Caco-2 (cell line): Measurements from ENCODE around the gene C22orf15. TPM values are rescaled to one million over a fixed set of nuclear protein-coding genes. Genes with fewer than 3 reads are reported as not detected.

Experiments
- BruUV-seq: library from RNA; stranded (reverse); fragments of 400-500 nt; replicated peaks from 2 replicates; lab custom pipeline; 2021; lab: Mats Ljungman, UMichigan
- CTCF ChIA-PET: fragments of 300-600 bp; sonication (Branson Sonifier 250); formaldehyde crosslinking; loops from one replicate; lab custom pipeline; 2022; ENCODE audit warnings: antibody characterized with exemption; lab: Charles Lee
- POLR2A ChIA-PET: fragments of 300-600 bp; sonication (Branson Sonifier 250); formaldehyde crosslinking; loops from one replicate; lab custom pipeline; 2022; ENCODE audit warnings: antibody characterized with exemption; lab: Charles Lee
- DNase-seq, 2 experiments: peaks; one replicate each; pipeline versions ENCODE4 v3.0.0 to v3.0.0-alpha.2; 2020 to 2022
- H3K27me3 ChIP-seq: replicated peaks from 2 replicates; pipeline ENCODE4 v1.6.0; 2011; ENCODE audit warnings: low read length; ENCODE audit not compliant: control insufficient read depth, insufficient read depth
- H3K36me3 ChIP-seq: 2 replicates; pipeline ENCODE4 v1.5.1; 2011; ENCODE audit warnings: low read length; ENCODE audit not compliant: control insufficient read depth, insufficient read depth
- H3K4me1 ChIP-seq: fragments of 250-450 bp; sonication (Bioruptor Pico); 2 replicates; pipeline ENCODE4 v1.5.1; 2020; ENCODE audit warnings: mild to moderate bottlenecking
- H3K4me3 ChIP-seq: 2 replicates; pipeline ENCODE4 v1.5.1; 2011; ENCODE audit warnings: low read depth, mild to moderate bottlenecking, control low read depth, low read length
- H3K9me3 ChIP-seq: fragments of 250-450 bp; sonication (Bioruptor Pico); 2 replicates; pipeline ENCODE4 v1.5.1; 2020; ENCODE audit warnings: mild to moderate bottlenecking, moderate library complexity
- H3K27ac Mint-ChIP-seq: one replicate; pipeline ENCODE4 v1.8.0; 2022; ENCODE audit warnings: mixed read lengths; ENCODE audit not compliant: unreplicated experiment
- H3K27me3 Mint-ChIP-seq: one replicate; pipeline ENCODE4 v1.8.0; 2022; ENCODE audit warnings: mixed read lengths; ENCODE audit not compliant: insufficient read depth, unreplicated experiment
- H3K36me3 Mint-ChIP-seq: one replicate; pipeline ENCODE4 v1.8.0; 2022; ENCODE audit warnings: mild to moderate bottlenecking, mixed read lengths; ENCODE audit not compliant: insufficient read depth, unreplicated experiment
- H3K4me1 Mint-ChIP-seq: one replicate; pipeline ENCODE4 v1.8.0; 2022; ENCODE audit warnings: low read depth, mixed read lengths; ENCODE audit not compliant: unreplicated experiment
- H3K4me3 Mint-ChIP-seq: one replicate; pipeline ENCODE4 v1.8.0; 2022; ENCODE audit warnings: mild to moderate bottlenecking, moderate library complexity, mixed read lengths; ENCODE audit not compliant: unreplicated experiment
- H3K9me3 Mint-ChIP-seq: one replicate; pipeline ENCODE4 v1.8.0; 2022; ENCODE audit warnings: mixed read lengths; ENCODE audit not compliant: unreplicated experiment
- intact Hi-C: fragments of 100-400 bp; cut with micrococcal nuclease; formaldehyde crosslinking; loops from one replicate; pipeline ENCODE4 v1.10.0; 2022; ENCODE audit not compliant: unreplicated experiment
- total RNA-seq: library from RNA; stranded (reverse); gene quantifications from 2 replicates; pipeline ENCODE4 v1.2.3, GENCODE V29; 2022
- TF ChIP-seq, protein P1 (sequence below), 2 experiments: fragments of 200-600 bp in 1 of 2; IDR thresholded peaks; 1 replicate in 1 of 2; 2 replicates in 1 of 2; pipeline versions ENCODE4 v1.5.1 to v1.8.0; 2011 to 2022; ENCODE audit warnings: antibody characterized with exemption in 1 of 2, control low read depth in 1 of 2, inconsistent platforms in 1 of 2, low read depth in 1 of 2, low read length in 1 of 2, mild to moderate bottlenecking in 1 of 2, moderate library complexity in 1 of 2; ENCODE audit not compliant: insufficient read depth in 1 of 2, severe bottlenecking in 1 of 2, unreplicated experiment in 1 of 2

The C22orf15 gene
- total RNA-seq, 1 experiment from 2014 or later: not detected

- TF ChIP-seq, protein P1, sequence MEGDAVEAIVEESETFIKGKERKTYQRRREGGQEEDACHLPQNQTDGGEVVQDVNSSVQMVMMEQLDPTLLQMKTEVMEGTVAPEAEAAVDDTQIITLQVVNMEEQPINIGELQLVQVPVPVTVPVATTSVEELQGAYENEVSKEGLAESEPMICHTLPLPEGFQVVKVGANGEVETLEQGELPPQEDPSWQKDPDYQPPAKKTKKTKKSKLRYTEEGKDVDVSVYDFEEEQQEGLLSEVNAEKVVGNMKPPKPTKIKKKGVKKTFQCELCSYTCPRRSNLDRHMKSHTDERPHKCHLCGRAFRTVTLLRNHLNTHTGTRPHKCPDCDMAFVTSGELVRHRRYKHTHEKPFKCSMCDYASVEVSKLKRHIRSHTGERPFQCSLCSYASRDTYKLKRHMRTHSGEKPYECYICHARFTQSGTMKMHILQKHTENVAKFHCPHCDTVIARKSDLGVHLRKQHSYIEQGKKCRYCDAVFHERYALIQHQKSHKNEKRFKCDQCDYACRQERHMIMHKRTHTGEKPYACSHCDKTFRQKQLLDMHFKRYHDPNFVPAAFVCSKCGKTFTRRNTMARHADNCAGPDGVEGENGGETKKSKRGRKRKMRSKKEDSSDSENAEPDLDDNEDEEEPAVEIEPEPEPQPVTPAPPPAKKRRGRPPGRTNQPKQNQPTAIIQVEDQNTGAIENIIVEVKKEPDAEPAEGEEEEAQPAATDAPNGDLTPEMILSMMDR (IDR thresholded peaks at IDR 0.05; ENCODE audit: insufficient read depth in 1 of 2, low read depth in 1 of 2, low read length in 1 of 2, severe bottlenecking in 1 of 2, unreplicated experiment in 1 of 2): no peak
- Mint-ChIP-seq H3K4me3 (peak overlapping the region; percentile 89), H3K9me3 (no peaks in the 10 kb centered on the region), H3K36me3 (peaks cover 17% of the 10 kb centered on the region), H3K4me1 (no peaks in the 10 kb centered on the region), H3K27me3 (no peaks in the 10 kb centered on the region), H3K27ac (peak overlapping the region; percentile 36)
- Histone ChIP-seq H3K4me1 (peaks cover 12% of the 10 kb centered on the region), H3K9me3 (no peaks in the 10 kb centered on the region), H3K27me3 (no peaks in the 10 kb centered on the region), H3K36me3 (peaks cover 1% of the 10 kb centered on the region; the same call in 1 of the 2 replicates), H3K4me3 (peak overlapping the region; percentile 94)
- CTCF ChIA-PET: interaction anchor here (0.5 to 1.2 kb wide), 3 partner anchors 17 to 69 kb away, joined by 3 to 4 read pairs (median 3); no protein-coding TSS in a partner anchor
- no peak for DNase-seq
- intact Hi-C loops: loop anchor here (1.0 to 2.0 kb wide), 2 partner anchors 15 to 20 kb away; partner anchors contain the start of gene MMP11
- POLR2A ChIA-PET: interaction anchor here (0.7 kb wide), 1 partner anchor 17 kb away, joined by 3 read pairs; no protein-coding TSS in a partner anchor
- TSS peak; percentile 56 for BruUV-seq
These were observed 25.1 kb downstream of the C22orf15 start for GRCh38 chr22:23787910-23788309.

GRCh38 chr22:23789121-23789520 is 26.3 kb downstream of the C22orf15 start:
- H3K36me3 Mint-ChIP-seq: peaks cover 29% of the 10 kb centered on the region
- H3K4me1 Mint-ChIP-seq: no peaks in the 10 kb centered on the region
- no peaks in the 10 kb centered on the region for H3K27me3 Mint-ChIP-seq
- H3K27ac Mint-ChIP-seq: no peak overlapping the region
- intact Hi-C loops: no loop called here
- Histone ChIP-seq H3K4me1 (peaks cover 7% of the 10 kb centered on the region), H3K27me3 (no peaks in the 10 kb centered on the region), H3K4me3 (no peak overlapping the region), H3K9me3 (no peaks in the 10 kb centered on the region), H3K36me3 (peaks cover 1% of the 10 kb centered on the region; the same call in 1 of the 2 replicates)
- ChIA-PET POLR2A (no interaction called here), CTCF (interaction anchor here (1.2 kb wide), 1 partner anchor 18 kb away, joined by 4 read pairs; no protein-coding TSS in a partner anchor)
- no peak for DNase-seq
- H3K9me3 Mint-ChIP-seq: no peaks in the 10 kb centered on the region
- no TSS peak for BruUV-seq
- no peak overlapping the region for H3K4me3 Mint-ChIP-seq
- TF ChIP-seq, protein P1 (IDR thresholded peaks at IDR 0.05; ENCODE audit: insufficient read depth in 1 of 2, low read depth in 1 of 2, low read length in 1 of 2, severe bottlenecking in 1 of 2, unreplicated experiment in 1 of 2): no peak

DNA sequence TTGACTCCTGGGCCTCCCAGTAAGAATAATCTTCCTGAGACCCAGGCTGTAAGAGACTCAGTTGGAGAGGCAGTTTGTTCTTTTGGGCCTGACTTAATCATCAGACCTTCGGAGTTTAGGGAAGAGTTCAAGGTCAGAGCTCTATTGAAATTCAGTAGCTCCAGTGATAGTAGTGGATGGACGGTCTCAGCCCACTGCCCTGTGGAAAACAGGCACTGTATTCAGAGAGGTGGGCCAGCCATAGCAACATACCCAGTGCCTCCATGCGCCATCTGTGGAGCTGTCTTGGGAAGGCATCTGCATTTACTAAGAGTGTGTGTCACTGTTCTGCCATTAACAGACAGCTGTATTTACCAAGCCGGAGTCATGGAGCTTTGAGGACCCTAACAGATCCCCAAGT is 26.8 kb downstream of the C22orf15 start:
- no TSS peak for BruUV-seq
- CTCF ChIA-PET: interaction anchor here (1.2 kb wide), 1 partner anchor 18 kb away, joined by 4 read pairs; no protein-coding TSS in a partner anchor
- DNase-seq: no peak
- peaks cover 5% of the 10 kb centered on the region for H3K4me1 ChIP-seq
- no peaks in the 10 kb centered on the region for H3K27me3 ChIP-seq
- no peaks in the 10 kb centered on the region for H3K27me3 Mint-ChIP-seq
- no peaks in the 10 kb centered on the region for H3K9me3 Mint-ChIP-seq
- peaks cover 1% of the 10 kb centered on the region; the same call in 1 of the 2 replicates for H3K36me3 ChIP-seq
- intact Hi-C loops: no loop called here
- H3K36me3 Mint-ChIP-seq: peaks cover 34% of the 10 kb centered on the region
- H3K4me1 Mint-ChIP-seq: no peaks in the 10 kb centered on the region
- H3K27ac Mint-ChIP-seq: peak overlapping the region; percentile 26
- TF ChIP-seq, protein P1 (IDR thresholded peaks at IDR 0.05; ENCODE audit: insufficient read depth in 1 of 2, low read depth in 1 of 2, low read length in 1 of 2, severe bottlenecking in 1 of 2, unreplicated experiment in 1 of 2): peak in 1 of 2 experiments; percentile 9
- no peaks in the 10 kb centered on the region for H3K9me3 ChIP-seq
- POLR2A ChIA-PET: no interaction called here
- H3K4me3 Mint-ChIP-seq: no peak overlapping the region
- H3K4me3 ChIP-seq: no peak overlapping the region
